ENCODE data around the gene SLC15A2. TPM values are rescaled to one million over a fixed set of nuclear protein-coding genes. Genes with fewer than 3 reads are reported as not detected.
"Not testable (repeated sequence)": the region's sequence is repeated elsewhere in the genome, so short reads cannot be mapped to it uniquely, and the experiment has no call there.

The SLC15A2 gene
- total RNA-seq, 1 donor from 2014 or later = 0.89 TPM

DNA sequence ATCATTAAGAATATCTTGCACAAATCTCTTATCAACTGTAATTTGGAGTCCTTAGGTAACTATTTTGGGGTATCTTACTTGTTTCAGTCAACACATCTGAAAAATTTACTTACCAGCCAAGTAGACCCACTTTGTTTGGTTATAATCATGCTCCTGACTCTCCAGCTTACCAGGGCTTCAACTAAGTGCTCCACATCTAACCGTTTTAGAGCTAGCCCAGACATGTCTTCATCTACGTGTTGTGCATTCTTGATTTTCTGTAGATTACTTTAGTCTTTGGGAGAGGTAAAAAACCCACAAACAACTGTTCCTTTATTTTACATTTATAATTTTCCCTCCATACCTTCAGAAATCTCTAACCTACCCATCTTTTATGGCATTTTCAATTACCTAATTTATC, 41.9 kb upstream of the SLC15A2 start:
- H4K20me1 ChIP-seq (ENCODE audit: insufficient read depth, low read length) = no peaks in the 10 kb centered on the region
- Mint-ChIP-seq H3K27me3 (ENCODE audit: low read depth, unreplicated experiment) (no peaks in the 10 kb centered on the region), H3K4me1 (ENCODE audit: low read depth, unreplicated experiment) (no peaks in the 10 kb centered on the region), H3K9me3 (ENCODE audit: unreplicated experiment) (no peaks in the 10 kb centered on the region), H3K4me3 (ENCODE audit: unreplicated experiment) (no peak overlapping the region), H3K36me3 (ENCODE audit: low read depth, unreplicated experiment) (no peaks in the 10 kb centered on the region), H3K27ac (ENCODE audit: unreplicated experiment) (no peak overlapping the region)
- H3K27me3 ChIP-seq (ENCODE audit: insufficient read depth, low read length) = no peaks in the 10 kb centered on the region
- no peak overlapping the region for H3K27ac ChIP-seq (ENCODE audit: low read depth, low read length)
- no peaks in the 10 kb centered on the region for H3K4me1 ChIP-seq (ENCODE audit: insufficient read depth, low read length)
- H2AFZ ChIP-seq (ENCODE audit: low read depth, low read length) = no peak overlapping the region
- no peaks in the 10 kb centered on the region for H3K79me2 ChIP-seq (ENCODE audit: insufficient read depth, low read length)
- H3K4me2 ChIP-seq (ENCODE audit: low read length) = no peak overlapping the region
- no peak for FAIRE-seq
- H3K36me3 ChIP-seq (ENCODE audit: insufficient read depth, low read length) = no peaks in the 10 kb centered on the region
- H3K9ac ChIP-seq (ENCODE audit: low read length) = no peak overlapping the region
- no peak for DNase-seq (ENCODE audit: low read depth)
- H3K4me3 ChIP-seq (ENCODE audit: insufficient read depth, low read depth, low read length) = no peak overlapping the region
- no peak for TF ChIP-seq CTCF (IDR thresholded peaks at IDR 0.05; ENCODE audit: insufficient read depth, low read depth, low read length)
- TF ChIP-seq EZH2 (IDR thresholded peaks at IDR 0.05; ENCODE audit: insufficient read depth, low read length) = no peak
- no peaks in the 10 kb centered on the region for H3K9me3 ChIP-seq (ENCODE audit: insufficient read depth, low read depth, low read length)

DNA sequence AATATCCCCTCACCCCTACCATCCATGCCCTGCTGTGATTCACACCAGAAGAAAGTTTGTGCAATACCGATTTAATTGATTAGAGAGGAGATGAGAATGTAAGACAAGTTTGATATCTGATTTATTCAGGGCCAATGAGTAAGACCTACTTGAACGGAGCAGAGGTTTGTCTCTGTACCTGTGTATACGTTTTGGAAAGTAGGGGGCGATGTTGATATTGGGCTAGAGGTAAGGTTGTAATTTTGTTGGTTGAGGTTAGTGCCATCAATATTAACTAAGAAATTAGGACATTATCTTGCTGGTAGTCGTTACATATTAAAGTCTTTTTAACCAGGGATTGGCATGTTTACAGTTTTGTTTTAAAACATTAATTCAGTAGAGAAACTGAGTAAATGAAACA, 38.6 kb upstream of the SLC15A2 start:
- H3K4me3 Mint-ChIP-seq (ENCODE audit: unreplicated experiment) = no peak overlapping the region
- no peak for FAIRE-seq
- no peaks in the 10 kb centered on the region for H3K4me1 Mint-ChIP-seq (ENCODE audit: low read depth, unreplicated experiment)
- no peaks in the 10 kb centered on the region for H3K4me1 ChIP-seq (ENCODE audit: insufficient read depth, low read length)
- peak; percentile 16 for TF ChIP-seq CTCF (IDR thresholded peaks at IDR 0.05; ENCODE audit: insufficient read depth, low read depth, low read length)
- no peak for TF ChIP-seq EZH2 (IDR thresholded peaks at IDR 0.05; ENCODE audit: insufficient read depth, low read length)
- no peak overlapping the region for H3K4me2 ChIP-seq (ENCODE audit: low read length)
- no peaks in the 10 kb centered on the region for H3K27me3 Mint-ChIP-seq (ENCODE audit: low read depth, unreplicated experiment)
- H2AFZ ChIP-seq (ENCODE audit: low read depth, low read length) = no peak overlapping the region
- no peak overlapping the region for H3K27ac Mint-ChIP-seq (ENCODE audit: unreplicated experiment)
- H3K9ac ChIP-seq (ENCODE audit: low read length) = no peak overlapping the region
- no peaks in the 10 kb centered on the region for H3K36me3 ChIP-seq (ENCODE audit: insufficient read depth, low read length)
- no peak overlapping the region for H3K27ac ChIP-seq (ENCODE audit: low read depth, low read length)
- H4K20me1 ChIP-seq (ENCODE audit: insufficient read depth, low read length) = no peaks in the 10 kb centered on the region
- peaks cover 3% of the 10 kb centered on the region for H3K9me3 Mint-ChIP-seq (ENCODE audit: unreplicated experiment)
- H3K79me2 ChIP-seq (ENCODE audit: insufficient read depth, low read length) = no peaks in the 10 kb centered on the region
- H3K36me3 Mint-ChIP-seq (ENCODE audit: low read depth, unreplicated experiment) = no peaks in the 10 kb centered on the region
- DNase-seq (ENCODE audit: low read depth) = no peak
- H3K9me3 ChIP-seq (ENCODE audit: insufficient read depth, low read depth, low read length) = no peaks in the 10 kb centered on the region
- H3K4me3 ChIP-seq (ENCODE audit: insufficient read depth, low read depth, low read length) = no peak overlapping the region
- H3K27me3 ChIP-seq (ENCODE audit: insufficient read depth, low read length) = no peaks in the 10 kb centered on the region

DNA sequence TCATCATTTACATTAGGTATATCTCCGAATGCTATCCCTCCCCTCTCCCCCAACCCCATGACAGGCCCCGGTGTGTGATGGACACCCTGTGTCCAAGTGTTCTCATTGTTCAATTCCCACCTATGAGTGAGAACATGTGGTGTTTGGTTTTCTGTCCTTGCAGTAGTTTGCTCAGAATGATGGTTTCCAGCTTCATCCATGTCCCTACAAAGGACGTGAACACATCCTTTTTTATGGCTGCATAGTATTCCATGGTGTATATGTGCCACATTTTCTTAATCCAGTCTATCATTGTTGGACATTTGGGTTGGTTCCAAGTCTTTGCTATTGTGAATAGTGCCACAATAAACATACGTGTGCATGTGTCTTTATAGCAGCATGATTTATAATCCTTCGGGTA, 36.4 kb upstream of the SLC15A2 start:
- H3K4me3 Mint-ChIP-seq (ENCODE audit: unreplicated experiment); DNase-seq (ENCODE audit: low read depth); H3K4me1 Mint-ChIP-seq (ENCODE audit: low read depth, unreplicated experiment); H3K4me3 ChIP-seq (ENCODE audit: insufficient read depth, low read depth, low read length); H3K4me2 ChIP-seq (ENCODE audit: low read length); H3K36me3 Mint-ChIP-seq (ENCODE audit: low read depth, unreplicated experiment); H3K36me3 ChIP-seq (ENCODE audit: insufficient read depth, low read length); H3K4me1 ChIP-seq (ENCODE audit: insufficient read depth, low read length); H3K27ac ChIP-seq (ENCODE audit: low read depth, low read length); H3K27ac Mint-ChIP-seq (ENCODE audit: unreplicated experiment); H3K27me3 Mint-ChIP-seq (ENCODE audit: low read depth, unreplicated experiment); FAIRE-seq; H2AFZ ChIP-seq (ENCODE audit: low read depth, low read length); H3K27me3 ChIP-seq (ENCODE audit: insufficient read depth, low read length); H3K79me2 ChIP-seq (ENCODE audit: insufficient read depth, low read length); H4K20me1 ChIP-seq (ENCODE audit: insufficient read depth, low read length); H3K9me3 Mint-ChIP-seq (ENCODE audit: unreplicated experiment); H3K9me3 ChIP-seq (ENCODE audit: insufficient read depth, low read depth, low read length); H3K9ac ChIP-seq (ENCODE audit: low read length): not testable (repeated sequence)

GRCh38 chr3:121863247-121863646, 31.0 kb upstream of the SLC15A2 start:
- H3K4me1 ChIP-seq (ENCODE audit: insufficient read depth, low read length); H3K4me2 ChIP-seq (ENCODE audit: low read length); H3K9me3 Mint-ChIP-seq (ENCODE audit: unreplicated experiment); H3K27me3 ChIP-seq (ENCODE audit: insufficient read depth, low read length); H3K36me3 Mint-ChIP-seq (ENCODE audit: low read depth, unreplicated experiment); H3K9ac ChIP-seq (ENCODE audit: low read length); DNase-seq (ENCODE audit: low read depth); H3K36me3 ChIP-seq (ENCODE audit: insufficient read depth, low read length); FAIRE-seq; H2AFZ ChIP-seq (ENCODE audit: low read depth, low read length); H3K4me3 ChIP-seq (ENCODE audit: insufficient read depth, low read depth, low read length); H3K9me3 ChIP-seq (ENCODE audit: insufficient read depth, low read depth, low read length); H3K27ac Mint-ChIP-seq (ENCODE audit: unreplicated experiment); H4K20me1 ChIP-seq (ENCODE audit: insufficient read depth, low read length); H3K27me3 Mint-ChIP-seq (ENCODE audit: low read depth, unreplicated experiment); H3K27ac ChIP-seq (ENCODE audit: low read depth, low read length); H3K4me1 Mint-ChIP-seq (ENCODE audit: low read depth, unreplicated experiment); H3K4me3 Mint-ChIP-seq (ENCODE audit: unreplicated experiment); H3K79me2 ChIP-seq (ENCODE audit: insufficient read depth, low read length): not testable (repeated sequence)
